ENCODE data around the gene IL36A. TPM values are rescaled to one million over a fixed set of nuclear protein-coding genes. Genes with fewer than 3 reads are reported as not detected.
A peak's percentile ranks its signal among the peaks of the same experiment; 100 is the strongest.

Gene IL36A
- polyA plus RNA-seq, 2 of the 4 experiments (the other 2 are of a cell fraction) = not detected

GRCh38 chr2:113039158-113039557 is 33.9 kb downstream of the IL36A start:
- Histone ChIP-seq H3K4me2 (no peak overlapping the region), H3K4me1 (no peaks in the 10 kb centered on the region), H3K4me3 (no peak overlapping the region), H3K27ac (no peak overlapping the region), H3K9me3 (no peaks in the 10 kb centered on the region)
- no peak for DNase-seq (ENCODE audit: low read depth in 1 of 2, low spot score in 1 of 2)
- no peak for FAIRE-seq
- ChIA-PET CTCF (no interaction called here), POLR2A (no interaction called here)
- ATAC-seq = no peak
- TF ChIP-seq HEYL (CRISPR knock-in tag; IDR thresholded peaks at IDR 0.05) (no peak), FOSL2 (IDR thresholded peaks at IDR 0.05) (no peak), FOSL2 (CRISPR knock-in tag; IDR thresholded peaks at IDR 0.05) (no peak), KDM5A (IDR thresholded peaks at IDR 0.05) (no peak), TFCP2L1 (CRISPR knock-in tag; IDR thresholded peaks at IDR 0.05) (no peak), GATA3 (IDR thresholded peaks at IDR 0.05; ENCODE audit: borderline replicate concordance) (no peak), ESRRA (IDR thresholded peaks at IDR 0.05; ENCODE audit: borderline replicate concordance, low read length) (no peak), RFX5 (IDR thresholded peaks at IDR 0.05) (no peak), ZFP36 (IDR thresholded peaks at IDR 0.05; ENCODE audit: borderline replicate concordance, partially characterized antibody) (no peak), EP300 (IDR thresholded peaks at IDR 0.05) (no peak), CHD4 (IDR thresholded peaks at IDR 0.05; ENCODE audit: borderline replicate concordance) (no peak), MAX (IDR thresholded peaks at IDR 0.05) (no peak), ZNF302 (CRISPR knock-in tag; IDR thresholded peaks at IDR 0.05) (no peak), HOXA7 (CRISPR knock-in tag; IDR thresholded peaks at IDR 0.05) (no peak), FOXS1 (CRISPR knock-in tag; IDR thresholded peaks at IDR 0.05) (no peak)
- TF ChIP-seq, protein P1, sequence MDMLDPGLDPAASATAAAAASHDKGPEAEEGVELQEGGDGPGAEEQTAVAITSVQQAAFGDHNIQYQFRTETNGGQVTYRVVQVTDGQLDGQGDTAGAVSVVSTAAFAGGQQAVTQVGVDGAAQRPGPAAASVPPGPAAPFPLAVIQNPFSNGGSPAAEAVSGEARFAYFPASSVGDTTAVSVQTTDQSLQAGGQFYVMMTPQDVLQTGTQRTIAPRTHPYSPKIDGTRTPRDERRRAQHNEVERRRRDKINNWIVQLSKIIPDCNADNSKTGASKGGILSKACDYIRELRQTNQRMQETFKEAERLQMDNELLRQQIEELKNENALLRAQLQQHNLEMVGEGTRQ (IDR thresholded peaks at IDR 0.05) = no peak
- TF ChIP-seq, protein P2, sequence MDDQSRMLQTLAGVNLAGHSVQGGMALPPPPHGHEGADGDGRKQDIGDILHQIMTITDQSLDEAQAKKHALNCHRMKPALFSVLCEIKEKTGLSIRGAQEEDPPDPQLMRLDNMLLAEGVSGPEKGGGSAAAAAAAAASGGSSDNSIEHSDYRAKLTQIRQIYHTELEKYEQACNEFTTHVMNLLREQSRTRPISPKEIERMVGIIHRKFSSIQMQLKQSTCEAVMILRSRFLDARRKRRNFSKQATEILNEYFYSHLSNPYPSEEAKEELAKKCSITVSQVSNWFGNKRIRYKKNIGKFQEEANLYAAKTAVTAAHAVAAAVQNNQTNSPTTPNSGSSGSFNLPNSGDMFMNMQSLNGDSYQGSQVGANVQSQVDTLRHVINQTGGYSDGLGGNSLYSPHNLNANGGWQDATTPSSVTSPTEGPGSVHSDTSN (IDR thresholded peaks at IDR 0.05) = no peak
- 51% methylated on average over 2 of the region's 2 CpGs for WGBS (ENCODE audit: missing lambda C conversion rate)

DNA sequence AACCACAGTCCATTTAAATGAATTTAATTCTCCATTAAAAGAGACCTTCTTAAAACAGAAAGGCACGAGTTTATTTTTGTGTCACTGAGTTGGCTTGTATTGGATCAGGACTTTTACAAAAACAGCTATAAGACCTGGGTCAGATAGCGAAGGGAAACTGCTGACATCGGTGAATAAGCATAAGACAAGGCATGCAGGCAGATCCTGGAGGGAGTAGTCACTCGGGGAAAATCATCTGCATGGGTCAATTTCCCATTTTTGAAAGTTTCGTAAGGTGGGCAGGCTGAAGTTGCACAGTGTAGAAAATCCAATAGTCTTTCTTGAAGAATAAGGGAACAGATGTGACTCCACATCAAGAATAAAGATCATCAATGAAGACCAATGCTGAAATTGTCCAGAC is 34.5 kb downstream of the IL36A start:
- Histone ChIP-seq H3K4me3 (no peak overlapping the region), H3K27ac (no peak overlapping the region), H3K4me1 (no peaks in the 10 kb centered on the region), H3K9me3 (no peaks in the 10 kb centered on the region), H3K4me2 (no peak overlapping the region)
- CTCF ChIA-PET = no interaction called here
- TF ChIP-seq MAFK (IDR thresholded peaks at IDR 0.05; ENCODE audit: partially characterized antibody) (peak; percentile 70), ATOH8 (CRISPR knock-in tag; IDR thresholded peaks at IDR 0.05; ENCODE audit: low read depth) (no peak)
- ATAC-seq (no peak), FAIRE-seq (no peak), DNase-seq (ENCODE audit: low read depth in 1 of 2, low spot score in 1 of 2) (no peak)
- 19% methylated on average over 5 of the region's 5 CpGs for WGBS (ENCODE audit: missing lambda C conversion rate)
- POLR2A ChIA-PET = no interaction called here

DNA sequence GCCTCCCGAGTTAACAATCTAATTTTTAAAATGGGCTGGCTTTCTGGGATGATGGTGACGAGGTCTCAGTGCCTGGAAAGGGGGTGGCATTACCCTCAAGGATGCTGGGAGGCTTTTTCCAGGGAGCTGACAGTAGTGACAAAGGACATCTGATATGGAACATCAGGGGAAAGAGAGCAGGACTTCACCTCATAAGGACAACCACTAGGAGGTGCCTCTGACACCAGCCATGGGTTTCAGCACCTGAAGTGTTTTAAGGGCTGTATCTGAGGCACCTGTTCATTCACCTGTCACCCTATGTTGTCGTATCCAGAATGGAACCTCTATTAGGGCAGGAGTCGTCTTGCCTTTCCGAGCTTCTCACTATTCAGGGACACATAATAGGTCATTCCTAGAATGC is 36.6 kb downstream of the IL36A start:
- ATAC-seq (peak; percentile 47 to 66; a peak in 4 of 6 replicates), FAIRE-seq (no peak), DNase-seq (ENCODE audit: low read depth in 1 of 2, low spot score in 1 of 2) (peak in 1 of 2 experiments; percentile 11)
- peaks cover 3% of the 10 kb centered on the region; the same call in 1 of the 3 replicates for H3K9me3 ChIP-seq
- no peaks in the 10 kb centered on the region for H3K4me1 ChIP-seq
- H3K4me3 ChIP-seq = no peak overlapping the region
- no peak overlapping the region for H3K27ac ChIP-seq
- TF ChIP-seq KDM1A (IDR thresholded peaks at IDR 0.05; ENCODE audit: low read depth) (no peak), RAD21 (conservative IDR thresholded peaks at IDR 0.05 in 1 of 2, IDR thresholded peaks at IDR 0.05 in 1 of 2) (peak in 1 of 2 experiments; percentile 10; a peak in 1 of 5 replicates), GATA3 (IDR thresholded peaks at IDR 0.05; ENCODE audit: borderline replicate concordance) (no peak), EP300 (IDR thresholded peaks at IDR 0.05) (no peak), NPAS2 (CRISPR knock-in tag; IDR thresholded peaks at IDR 0.05; ENCODE audit: borderline replicate concordance) (no peak), KDM5A (IDR thresholded peaks at IDR 0.05) (no peak), ZNF302 (CRISPR knock-in tag; IDR thresholded peaks at IDR 0.05) (no peak)
- 17% methylated on average over 5 of the region's 5 CpGs for WGBS (ENCODE audit: missing lambda C conversion rate)
- no peak overlapping the region for H3K4me2 ChIP-seq
- ChIA-PET CTCF (interaction anchor here (0.8 to 1.4 kb wide), 2 partner anchors 9 to 21 kb away, joined by 3 to 4 read pairs; no protein-coding TSS in a partner anchor), POLR2A (no interaction called here)
